GM19099 (cell line): ENCODE measurements around the gene CBFA2T3.
A peak's percentile ranks its signal among the peaks of the same experiment; 100 is the strongest.

ENCODE experiments used
- POLR2A ChIP-seq: IDR thresholded peaks from 3 replicates; pipeline ENCODE4 v1.6.1; 2011; ENCODE audit warnings: low read depth; ENCODE audit not compliant: insufficient read length; ENCODE audit errors: extremely low read depth

Gene CBFA2T3

DNA sequence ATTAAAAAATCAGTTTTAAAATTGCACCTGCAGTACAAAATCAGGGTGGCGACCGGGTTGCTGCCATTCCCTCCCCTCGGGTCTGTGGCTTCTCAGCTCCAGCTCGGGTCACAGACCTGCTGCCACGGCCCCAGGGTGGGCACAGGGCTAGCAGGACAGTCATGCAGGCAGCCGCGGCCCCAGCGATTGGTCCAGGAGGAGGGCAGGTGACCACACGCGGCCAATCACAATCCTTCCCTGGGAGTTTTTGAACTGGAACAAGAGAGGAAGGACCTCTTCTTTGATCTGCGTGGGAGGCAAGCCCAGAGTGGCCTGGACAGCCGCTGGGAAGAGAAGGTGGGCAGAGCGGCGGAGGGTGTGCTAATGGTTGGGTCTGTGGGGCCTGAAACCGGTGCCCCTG is 25.5 kb downstream of the CBFA2T3 start:
- TF ChIP-seq POLR2A, result no peak

DNA sequence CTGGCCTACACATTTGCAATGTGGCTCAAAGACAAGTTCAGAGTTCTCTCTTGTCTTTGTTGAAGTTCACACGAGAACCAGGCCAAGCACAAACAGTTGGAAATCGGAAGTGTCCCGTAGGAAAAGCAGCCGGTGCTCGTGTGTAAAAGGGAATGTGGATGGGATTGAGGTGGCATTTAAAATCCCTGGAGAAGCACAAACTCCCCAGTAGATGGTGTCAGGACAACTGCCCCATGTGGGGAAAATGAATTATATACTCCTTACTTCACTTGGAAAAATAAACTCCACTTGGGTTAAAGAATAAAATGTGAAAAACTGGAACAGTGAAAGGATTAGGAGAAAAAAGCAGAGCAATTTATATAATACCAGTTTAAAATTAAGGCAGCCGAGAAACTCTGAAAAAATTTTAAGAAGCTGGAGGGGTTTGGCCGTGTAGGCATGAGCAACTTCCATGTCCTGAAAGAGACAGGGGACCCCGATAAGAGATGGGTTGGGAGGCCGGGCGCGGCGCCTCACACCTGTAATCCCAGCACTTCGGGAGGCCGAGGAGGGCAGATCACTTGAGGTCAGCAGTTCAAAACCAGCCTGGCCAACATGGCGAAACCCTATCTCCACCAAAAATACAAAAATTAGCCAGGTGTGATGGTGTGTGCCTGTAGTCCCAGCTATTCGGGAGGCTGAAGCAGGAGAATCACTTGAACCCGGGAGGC is 28.1 kb downstream of the CBFA2T3 start:
- TF ChIP-seq POLR2A, result no peak

DNA sequence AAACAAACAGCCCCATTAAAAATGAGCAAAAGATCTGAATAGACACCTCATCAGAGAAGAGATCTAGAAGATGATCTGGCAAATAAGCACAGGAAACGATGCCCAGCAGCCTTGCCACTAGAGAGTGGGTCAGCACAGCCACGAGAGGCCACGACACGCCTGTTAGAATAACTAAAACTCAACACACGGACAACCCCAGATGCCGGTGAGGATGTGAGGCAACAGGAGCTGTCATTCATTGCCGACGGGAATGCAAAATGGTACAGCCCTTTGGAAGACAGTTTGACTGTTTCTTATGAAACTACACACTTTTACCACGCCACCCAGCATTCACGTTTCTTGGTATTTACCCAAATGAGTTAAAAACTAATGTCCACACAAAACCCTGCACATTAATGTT is 31.5 kb downstream of the CBFA2T3 start:
- no peak for TF ChIP-seq POLR2A

DNA sequence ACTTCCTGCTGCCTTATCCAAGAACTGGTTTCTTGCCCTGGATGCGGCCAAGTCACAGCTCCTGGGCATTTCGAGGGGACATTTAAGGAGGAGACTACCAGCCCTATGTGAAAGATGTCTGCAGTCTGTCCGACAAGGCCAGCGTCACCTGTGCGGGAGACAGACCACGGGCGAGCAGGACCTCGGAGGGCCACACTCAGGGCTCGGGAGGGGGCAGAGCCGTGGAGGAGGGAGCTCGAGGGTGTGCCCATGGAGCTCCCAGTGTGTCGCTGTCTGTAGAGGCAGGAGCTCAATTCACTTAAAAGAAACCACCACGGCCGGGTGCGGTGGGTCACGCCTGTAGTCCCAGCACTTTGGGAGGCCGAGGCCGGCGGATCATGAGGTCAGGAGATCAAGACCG is 33.3 kb downstream of the CBFA2T3 start:
- TF ChIP-seq POLR2A, result no peak

DNA sequence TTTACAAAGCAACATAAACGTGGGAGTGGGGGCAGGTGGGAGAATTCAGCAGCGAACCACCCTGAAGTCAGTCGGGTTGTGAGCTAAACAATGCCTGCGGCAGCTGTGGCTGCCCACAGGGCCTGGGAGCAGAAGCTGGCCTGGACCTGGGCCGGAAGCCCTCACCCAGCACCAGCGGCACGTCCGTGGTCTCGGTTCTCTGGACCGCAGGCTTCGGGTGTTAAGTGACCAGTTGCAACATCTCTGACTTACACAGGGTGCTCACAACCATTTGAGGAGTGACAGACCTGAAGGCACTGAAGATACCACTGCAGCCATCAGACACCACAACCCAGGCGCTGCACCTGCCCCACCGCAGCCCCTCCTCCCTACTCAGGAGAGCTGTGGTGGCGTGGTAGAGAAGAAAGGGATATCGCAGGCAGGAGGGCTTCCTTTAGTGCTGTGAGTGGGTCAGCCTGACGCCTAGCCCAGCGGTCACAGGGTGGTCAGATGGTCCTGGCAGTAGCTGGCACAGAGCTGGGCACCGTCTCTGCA is 33.8 kb downstream of the CBFA2T3 start:
- TF ChIP-seq POLR2A, result no peak

DNA sequence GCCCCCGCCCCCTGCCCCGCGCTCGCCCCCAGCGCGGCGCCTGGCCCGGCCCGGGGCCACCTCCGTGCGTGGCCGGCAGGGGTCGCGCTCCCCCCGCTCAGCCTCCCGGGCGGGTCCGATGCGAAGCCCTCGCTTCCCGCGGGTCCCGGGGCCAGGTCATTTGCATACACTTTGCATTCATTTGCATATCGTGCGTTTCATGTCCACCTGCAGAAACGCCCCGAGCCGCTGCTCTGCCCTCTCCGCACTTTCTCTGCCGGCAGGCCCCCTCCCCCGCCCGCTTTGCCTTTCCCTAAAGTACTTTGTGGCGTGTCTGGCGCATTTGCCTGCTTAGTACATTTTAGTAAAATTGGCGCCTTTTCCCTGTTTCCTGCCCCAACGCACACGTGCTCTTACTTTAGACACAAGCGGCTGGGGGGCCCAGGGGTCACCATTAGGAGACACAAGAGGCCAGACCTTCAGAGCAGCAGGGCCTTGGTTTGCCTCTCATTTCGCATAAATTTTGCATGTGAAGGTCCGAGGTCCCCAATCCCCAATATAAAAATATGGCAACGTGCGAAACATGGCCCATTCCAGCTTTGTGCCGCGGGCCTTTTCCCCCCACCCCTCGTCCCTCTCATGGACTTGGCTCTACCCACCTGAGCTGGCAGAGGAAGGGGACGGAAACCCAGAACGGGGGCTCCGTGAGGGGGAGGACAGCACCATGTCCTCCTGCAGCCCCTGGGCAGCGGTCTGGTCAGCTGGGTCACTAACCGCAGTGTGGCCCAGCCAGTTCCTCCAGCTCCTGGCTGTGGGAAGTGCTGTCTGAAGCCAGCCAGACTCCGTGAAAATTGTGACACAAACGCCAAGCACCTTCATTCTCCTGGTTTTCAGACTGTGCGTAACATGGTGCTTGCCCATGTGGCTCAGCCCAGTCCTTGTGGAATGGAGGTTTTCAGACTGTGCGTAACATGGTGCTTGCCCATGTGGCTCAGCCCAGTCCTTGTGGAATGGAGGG is 34.8 kb downstream of the CBFA2T3 start:
- no peak for TF ChIP-seq POLR2A

DNA sequence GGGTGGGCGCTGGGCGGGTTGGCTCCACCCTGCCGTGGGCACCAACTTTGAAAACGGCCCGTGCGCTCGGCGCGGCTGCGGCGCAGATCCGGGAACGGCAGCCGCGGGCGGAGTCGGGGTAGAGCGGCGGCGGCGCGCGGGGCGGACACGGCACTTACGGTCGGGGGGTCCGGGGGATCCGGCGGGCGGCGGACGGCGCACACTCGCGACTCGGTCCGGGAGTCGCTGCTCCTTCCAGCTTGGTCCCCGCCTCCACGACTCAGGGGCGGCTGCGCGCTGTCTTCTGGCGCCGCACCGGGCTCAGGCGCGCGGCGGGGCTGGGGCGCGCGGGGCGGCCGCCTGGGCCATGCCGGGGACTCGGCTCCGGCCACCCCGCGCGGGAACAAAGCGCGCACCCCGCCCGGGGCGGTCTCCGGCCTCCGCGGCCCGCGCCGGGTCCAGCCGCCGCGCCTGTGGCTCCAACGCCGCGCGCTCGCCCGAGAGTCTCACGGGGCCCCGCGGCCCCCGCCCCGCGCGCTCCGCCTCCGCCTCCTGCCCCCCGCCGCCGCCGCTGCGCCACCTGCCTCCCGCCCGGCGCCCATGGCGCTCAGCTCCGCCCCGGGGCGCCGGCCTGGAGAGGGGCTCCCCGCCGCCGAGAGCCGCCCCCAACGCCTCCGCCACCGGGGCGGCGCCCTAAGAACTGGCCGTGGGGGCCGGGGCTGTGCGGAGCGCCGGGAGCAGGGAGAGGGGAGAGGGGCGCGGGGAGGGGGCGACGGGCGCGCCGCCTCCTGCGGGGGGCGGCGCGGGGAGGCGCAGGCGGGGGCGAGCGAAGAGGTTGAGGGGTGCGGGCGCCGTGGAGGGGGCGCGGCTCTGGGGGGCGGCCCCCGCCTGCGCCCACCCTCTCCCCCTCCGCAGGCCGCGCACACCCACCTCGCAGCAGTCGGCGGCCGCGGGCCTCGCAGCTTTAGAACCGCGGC is 35.9 kb downstream of the CBFA2T3 start:
- peak; percentile 24 for TF ChIP-seq POLR2A

DNA sequence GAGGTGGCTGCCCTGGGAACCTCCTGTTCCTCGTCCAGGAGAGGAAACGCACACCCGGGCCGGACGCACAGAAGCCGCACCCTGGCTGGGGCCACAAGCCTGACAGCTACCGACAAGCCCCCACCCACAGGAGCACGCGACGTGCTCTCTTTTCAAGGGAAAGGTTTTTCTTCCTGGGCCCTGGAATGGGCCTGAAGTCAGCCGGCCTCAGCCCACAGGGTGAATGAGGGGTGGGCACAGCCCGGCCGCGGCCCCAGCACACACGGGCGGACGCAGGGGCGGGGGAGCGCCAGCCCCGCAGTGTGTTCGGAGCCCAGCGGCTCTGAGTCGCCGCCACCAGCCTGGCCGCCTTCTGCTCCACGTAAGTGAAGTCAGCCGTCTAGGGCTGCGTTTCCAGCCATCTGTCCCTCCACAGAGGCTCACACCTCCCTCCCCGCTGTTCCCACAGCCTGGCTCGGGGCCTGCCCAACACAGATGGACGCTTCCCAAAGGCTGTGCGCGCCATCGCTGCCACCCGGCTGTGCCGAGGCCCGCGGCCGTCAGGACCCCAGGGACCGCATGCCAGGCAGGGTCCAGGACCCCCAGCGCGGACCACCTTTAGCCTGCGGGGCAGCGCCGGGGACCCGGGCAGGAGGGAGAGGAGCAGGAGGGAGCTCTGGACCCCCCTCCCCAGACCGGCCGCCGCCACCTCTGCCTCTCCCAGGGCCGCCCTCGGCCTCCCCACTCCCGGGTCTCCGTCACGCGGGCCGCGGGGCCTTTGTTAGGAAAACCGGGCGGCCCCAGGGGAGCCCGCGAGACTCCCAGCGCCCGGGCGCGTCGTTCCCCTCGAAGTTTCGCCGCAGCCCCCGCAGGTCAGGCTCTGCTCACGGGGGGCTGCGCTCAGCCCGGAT is 36.8 kb downstream of the CBFA2T3 start:
- no peak for TF ChIP-seq POLR2A

DNA sequence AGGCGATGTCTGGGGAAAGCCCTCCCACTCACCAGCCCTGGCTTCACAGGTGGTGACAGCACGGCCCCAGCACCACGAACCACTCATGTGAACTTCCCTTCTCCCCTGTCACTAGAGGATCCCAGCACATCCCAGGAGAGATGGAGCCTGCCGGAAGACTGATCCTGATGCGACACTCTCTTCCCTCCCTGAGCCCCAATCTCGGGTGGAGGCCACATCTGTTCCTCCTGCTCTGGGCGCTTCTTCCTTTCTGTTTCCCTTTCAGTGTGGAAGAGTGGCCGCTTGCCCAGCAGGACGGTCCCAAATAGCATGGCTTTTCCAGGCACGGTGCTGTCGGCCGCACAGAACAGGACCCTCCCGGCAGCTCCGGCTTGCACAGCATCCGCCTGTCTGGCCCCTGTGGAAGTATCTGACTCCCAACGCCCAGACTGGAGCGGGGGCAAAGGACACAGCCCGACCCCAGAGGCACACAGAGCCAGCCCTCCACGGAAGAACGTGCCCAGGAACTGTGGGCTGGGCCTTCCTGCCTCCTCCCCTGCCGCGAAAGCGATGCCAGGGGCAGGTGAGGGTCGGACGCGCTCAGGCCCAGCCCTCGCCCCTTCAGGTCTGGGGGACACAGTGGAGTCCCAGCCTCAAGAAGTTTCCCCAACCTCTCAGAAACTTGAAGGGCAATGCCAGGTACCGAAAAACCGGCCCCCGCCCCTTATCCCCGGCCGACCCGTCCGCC is 37.6 kb downstream of the CBFA2T3 start:
- no peak for TF ChIP-seq POLR2A

DNA sequence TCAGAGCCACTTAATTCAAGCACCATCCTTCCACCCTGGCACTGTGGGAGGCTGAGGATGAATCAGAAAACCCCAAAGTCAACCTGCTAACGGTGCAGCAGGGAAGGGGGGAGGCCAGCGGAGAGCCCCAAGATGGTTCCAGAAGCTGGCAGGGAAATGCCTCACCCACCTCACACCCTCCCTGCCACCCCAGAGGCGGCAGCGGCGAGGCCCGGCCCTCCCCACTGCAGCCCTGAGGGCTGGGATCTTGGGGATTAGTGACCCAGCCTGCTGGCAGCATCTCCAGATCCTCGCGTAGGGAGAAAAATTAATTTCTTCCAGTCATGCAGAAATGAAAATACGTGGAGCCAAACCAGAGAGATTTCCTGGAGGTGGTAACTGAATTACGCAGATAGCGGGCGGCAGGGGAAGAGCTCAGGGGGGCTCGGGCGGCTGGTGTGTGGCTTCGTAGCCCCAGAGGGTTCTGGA is 38.2 kb downstream of the CBFA2T3 start:
- no peak for TF ChIP-seq POLR2A

DNA sequence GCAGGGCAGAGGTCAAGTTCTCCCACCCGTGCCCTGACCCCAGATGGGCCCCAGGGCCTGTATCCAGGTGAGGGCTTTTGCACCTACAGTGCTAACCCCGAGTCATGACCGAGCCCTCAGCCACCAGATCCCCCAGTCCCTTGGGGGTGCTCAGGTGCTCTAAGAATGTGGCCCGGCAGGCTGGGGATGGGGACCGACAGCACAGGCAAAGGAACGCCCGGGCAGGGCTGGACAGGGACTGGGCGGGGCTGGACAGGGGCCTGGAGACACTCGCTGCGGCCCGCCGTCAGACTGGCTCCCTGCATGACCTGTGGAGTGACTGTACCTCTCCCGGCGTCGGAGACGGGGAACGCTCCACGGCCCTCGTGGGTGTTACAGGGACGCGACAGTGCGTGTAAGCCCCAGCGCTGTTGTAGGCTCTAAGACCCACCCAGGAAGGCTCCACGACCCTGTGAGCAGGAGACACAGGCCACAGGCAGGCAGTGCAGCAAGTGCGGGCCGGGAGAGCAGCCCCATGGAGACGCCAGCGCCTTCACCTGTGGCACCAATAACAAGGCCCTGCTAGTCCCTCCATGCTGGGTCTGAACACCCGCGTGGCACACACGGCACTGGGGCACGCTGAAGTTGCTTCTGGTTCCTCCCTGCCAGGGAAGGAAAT is 38.8 kb downstream of the CBFA2T3 start:
- TF ChIP-seq POLR2A, result no peak

DNA sequence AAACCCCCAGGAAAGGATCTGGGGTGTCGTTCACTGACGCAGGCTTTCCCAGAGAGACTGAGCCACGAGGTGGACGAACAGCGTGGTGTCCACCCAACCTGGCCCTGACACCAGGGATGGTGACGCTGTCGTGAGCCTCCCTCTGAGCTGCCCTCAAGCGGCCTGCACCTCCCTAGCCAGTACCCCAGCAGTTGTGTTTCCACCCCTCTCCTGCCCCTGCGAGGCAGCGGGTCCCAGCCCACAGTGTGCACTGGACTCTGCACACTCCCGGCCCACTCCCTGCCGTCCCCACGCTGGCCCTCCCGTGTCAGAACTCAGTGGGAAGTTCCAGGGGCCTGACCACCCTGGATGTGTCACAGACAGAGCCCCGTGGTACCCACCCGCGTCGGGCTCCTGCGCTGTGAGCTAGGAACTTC is 39.8 kb downstream of the CBFA2T3 start:
- TF ChIP-seq POLR2A, result no peak
